KMS-11 (cell line): ENCODE results near the gene ZNF431.

Experiments used
- H2AFZ ChIP-seq: fragments of 200-600 bp; sonication (generic); 2 replicates; pipeline ENCODE4 v1.6.1; 2016; ENCODE audit warnings: antibody characterized with exemption, mixed run types, low read depth
- H3K27ac ChIP-seq: fragments of 200-600 bp; sonication (generic); 2 replicates; pipeline ENCODE4 v1.6.1; 2016; ENCODE audit warnings: mild to moderate bottlenecking, mixed run types
- H3K27me3 ChIP-seq: fragments of 200-600 bp; sonication (generic); 2 replicates; pipeline ENCODE4 v1.6.1; 2017; ENCODE audit warnings: mild to moderate bottlenecking, low read depth, mixed run types, moderate library complexity; ENCODE audit not compliant: insufficient read depth
- H3K36me3 ChIP-seq: fragments of 200-600 bp; sonication (generic); 2 replicates; pipeline ENCODE4 v1.6.1; 2017; ENCODE audit warnings: mild to moderate bottlenecking, mixed run types; ENCODE audit not compliant: insufficient read depth
- H3K4me1 ChIP-seq: fragments of 200-600 bp; sonication (generic); 2 replicates; pipeline ENCODE4 v1.6.1; 2016; ENCODE audit warnings: mild to moderate bottlenecking, low read depth, mixed run types; ENCODE audit not compliant: poor library complexity, severe bottlenecking
- H3K4me2 ChIP-seq: fragments of 200-600 bp; sonication (generic); 2 replicates; pipeline ENCODE4 v1.7.0; 2016; ENCODE audit warnings: mild to moderate bottlenecking, mixed run types
- H3K4me3 ChIP-seq: fragments of 200-600 bp; sonication (generic); IDR thresholded peaks from 2 replicates; pipeline ENCODE4 v1.6.1; 2017; ENCODE audit warnings: low read depth, low read length, mixed read lengths; ENCODE audit not compliant: insufficient read depth
- H3K79me2 ChIP-seq: fragments of 200-600 bp; sonication (generic); 2 replicates; pipeline ENCODE4 v1.6.1; 2016; ENCODE audit warnings: low read depth, mixed run types; ENCODE audit not compliant: insufficient read depth
- H3K9ac ChIP-seq: fragments of 200-600 bp; sonication (generic); 2 replicates; pipeline ENCODE4 v1.6.1; 2016; ENCODE audit warnings: mild to moderate bottlenecking, mixed run types
- H4K20me1 ChIP-seq: fragments of 200-600 bp; sonication (generic); 2 replicates; pipeline ENCODE4 v1.6.1; 2016; ENCODE audit warnings: mild to moderate bottlenecking, mixed run types; ENCODE audit not compliant: insufficient read depth
- CTCF ChIP-seq: fragments of 200-600 bp; sonication (generic); conservative IDR thresholded peaks from 2 replicates; pipeline ENCODE4 v1.6.1; 2017; ENCODE audit warnings: low read depth, mild to moderate bottlenecking, antibody characterized with exemption, low read length, moderate library complexity, mixed read lengths

The ZNF431 gene

GRCh38 chr19:21141787-21142464 is at the start of gene ZNF431:
Gene ZNF431 (plus strand): TSS chr19:21142040. CDS start chr19:21142184, 144 bp downstream.
- Histone ChIP-seq H3K4me3 (no peak within 1 kb of the TSS), H4K20me1 (no peaks in the 10 kb centered on the region), H3K27me3 (no peaks in the 10 kb centered on the region), H3K9ac (no peak within 1 kb of the TSS), H3K27ac (no peak within 1 kb of the TSS), H3K4me1 (no peaks in the 10 kb centered on the region), H3K79me2 (no peaks in the 10 kb centered on the region), H3K4me2 (no peak within 1 kb of the TSS), H3K36me3 (no peaks in the 10 kb centered on the region), H2AFZ (no peak within 1 kb of the TSS)
- no peak for TF ChIP-seq CTCF

GRCh38 chr19:21092109-21092508 is 49.7 kb upstream of the ZNF431 start:
- TF ChIP-seq CTCF, result no peak
- Histone ChIP-seq H2AFZ (no peak overlapping the region), H3K9ac (no peak overlapping the region), H4K20me1 (no peaks in the 10 kb centered on the region), H3K4me3 (no peak overlapping the region), H3K79me2 (no peaks in the 10 kb centered on the region), H3K4me2 (no peak overlapping the region), H3K4me1 (no peaks in the 10 kb centered on the region), H3K27ac (no peak overlapping the region), H3K27me3 (no peaks in the 10 kb centered on the region), H3K36me3 (no peaks in the 10 kb centered on the region)

DNA sequence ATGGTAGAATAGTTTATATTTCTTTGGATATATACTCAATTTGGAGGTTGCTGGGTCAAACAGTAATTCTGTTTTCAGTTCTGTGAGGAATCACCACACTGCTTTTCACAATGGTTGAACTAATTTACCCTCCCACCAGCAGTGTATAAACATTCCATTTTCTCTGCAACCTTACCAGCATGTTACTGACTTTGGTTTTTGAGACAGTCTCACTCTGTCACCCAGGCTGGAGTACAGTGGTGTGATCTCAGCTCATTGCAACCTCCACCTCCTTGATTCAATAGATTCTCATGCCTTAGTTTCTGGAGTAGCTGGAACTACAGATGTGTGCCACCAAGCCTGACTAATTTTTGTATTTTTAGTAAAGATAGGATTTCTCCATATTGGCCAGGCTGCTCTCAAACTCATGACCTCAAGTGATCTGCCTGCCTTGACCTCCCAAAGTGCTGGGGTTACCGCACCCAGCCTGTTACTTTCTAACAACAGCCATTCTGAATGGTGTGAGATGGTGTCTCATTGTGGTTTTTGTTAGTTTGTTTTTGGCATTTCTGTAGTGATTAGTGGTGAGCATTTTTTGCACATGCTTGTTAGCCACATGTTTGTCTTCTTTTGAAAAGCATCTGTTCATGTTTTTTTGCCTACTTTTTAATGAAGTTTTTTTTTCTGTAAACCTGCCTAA is 47.4 kb upstream of the ZNF431 start:
- Histone ChIP-seq H3K79me2 (no peaks in the 10 kb centered on the region), H3K27ac (no peak overlapping the region), H3K9ac (no peak overlapping the region), H3K4me3 (no peak overlapping the region), H3K27me3 (no peaks in the 10 kb centered on the region), H3K4me2 (no peak overlapping the region), H4K20me1 (no peaks in the 10 kb centered on the region), H3K4me1 (no peaks in the 10 kb centered on the region), H3K36me3 (no peaks in the 10 kb centered on the region), H2AFZ (no peak overlapping the region)
- TF ChIP-seq CTCF, result no peak

GRCh38 chr19:21098291-21098690 is 43.5 kb upstream of the ZNF431 start:
- H4K20me1 ChIP-seq, result no peaks in the 10 kb centered on the region
- no peak overlapping the region for H3K4me3 ChIP-seq
- H3K36me3 ChIP-seq, result no peaks in the 10 kb centered on the region
- H3K4me1 ChIP-seq, result no peaks in the 10 kb centered on the region
- no peaks in the 10 kb centered on the region for H3K27me3 ChIP-seq
- no peak for TF ChIP-seq CTCF
- H3K27ac ChIP-seq, result no peak overlapping the region
- no peak overlapping the region for H2AFZ ChIP-seq
- no peaks in the 10 kb centered on the region for H3K79me2 ChIP-seq
- no peak overlapping the region for H3K9ac ChIP-seq
- H3K4me2 ChIP-seq, result no peak overlapping the region
